ENCODE measurements around the gene ASPSCR1.

ASPSCR1 gene

GRCh38 chr17:82043507-82043906 is 66.1 kb downstream of the ASPSCR1 start:
- no peak for DNase-seq

GRCh38 chr17:82045936-82046484 is 68.6 kb downstream of the ASPSCR1 start:
- no peak for DNase-seq

GRCh38 chr17:82046903-82047302 is 69.5 kb downstream of the ASPSCR1 start:
- DNase-seq: no peak

- no peak for DNase-seq
Measured at GRCh38 chr17:82047379-82047778, 70.0 kb downstream of the ASPSCR1 start.

- no peak for DNase-seq
Measured at GRCh38 chr17:82047914-82048570, 70.6 kb downstream of the ASPSCR1 start.

GRCh38 chr17:82048571-82048971 is 71.1 kb downstream of the ASPSCR1 start:
- DNase-seq: no peak

GRCh38 chr17:82049106-82049505 is 71.7 kb downstream of the ASPSCR1 start:
- no peak for DNase-seq

GRCh38 chr17:82049521-82049971 is 72.1 kb downstream of the ASPSCR1 start:
- DNase-seq: no peak

GRCh38 chr17:82050152-82050760 is 72.8 kb downstream of the ASPSCR1 start:
- DNase-seq: no peak

GRCh38 chr17:82050761-82051641 is 73.6 kb downstream of the ASPSCR1 start:
- DNase-seq: no peak

GRCh38 chr17:82051776-82052637 is 74.6 kb downstream of the ASPSCR1 start, which contains the start of the genes GPS1 and RFNG:
Gene GPS1 (plus strand): TSS chr17:82051898. CDS start chr17:82051932, 34 bp downstream.
Gene RFNG (minus strand): TSS chr17:82051811. CDS start chr17:82051766, 45 bp downstream.
- peak; percentile 65 for DNase-seq

- no peak for DNase-seq
Measured at GRCh38 chr17:82052638-82053059, 75.2 kb downstream of the ASPSCR1 start.

GRCh38 chr17:82053130-82053529 is 75.7 kb downstream of the ASPSCR1 start:
- no peak for DNase-seq

- DNase-seq: no peak
Measured at GRCh38 chr17:82053556-82054263, 76.3 kb downstream of the ASPSCR1 start.

GRCh38 chr17:82054351-82055022 is 77.1 kb downstream of the ASPSCR1 start:
- no peak for DNase-seq

GRCh38 chr17:82055023-82055964 is 77.9 kb downstream of the ASPSCR1 start:
- no peak for DNase-seq

- no peak for DNase-seq
Measured at GRCh38 chr17:82055965-82056728, 78.7 kb downstream of the ASPSCR1 start.

GRCh38 chr17:82056729-82057621 is 79.5 kb downstream of the ASPSCR1 start:
- no peak for DNase-seq

Data from retina (tissue), 1 donor.